Measurements from ENCODE around the gene CDK5RAP3. TPM values are rescaled to one million over a fixed set of nuclear protein-coding genes. Genes with fewer than 3 reads are reported as not detected.
A peak's percentile ranks its signal among the peaks of the same experiment; 100 is the strongest.

CDK5RAP3 gene
- total and polyA plus RNA-seq, 2 of the 13 experiments (the other 11 are each of a cell fraction or from before 2014, with no cell fraction given) = 128 to 154 TPM

- peak; percentile 96 for TF ChIP-seq ZNF678 (CRISPR knock-in tag; IDR thresholded peaks at IDR 0.05)
- peak; percentile 39; the same call in 1 of the 2 replicates for TF ChIP-seq CEBPZ (IDR thresholded peaks at IDR 0.05; ENCODE audit: low read length)
- no peak for TF ChIP-seq SCMH1 (CRISPR knock-in tag; IDR thresholded peaks at IDR 0.05; ENCODE audit: borderline replicate concordance)
- TF ChIP-seq ZNF841 (CRISPR knock-in tag; IDR thresholded peaks at IDR 0.05; ENCODE audit: borderline replicate concordance) = peak; percentile 84; the same call in 1 of the 2 replicates
- peak; percentile 91; the same call in 1 of the 2 replicates for TF ChIP-seq CCDC6 (CRISPR knock-in tag; IDR thresholded peaks at IDR 0.05)
- peak; percentile 96 for TF ChIP-seq ZNF605 (CRISPR knock-in tag; IDR thresholded peaks at IDR 0.05)
- peak; percentile 87 for TF ChIP-seq ZNF580 (CRISPR knock-in tag; IDR thresholded peaks at IDR 0.05; ENCODE audit: borderline replicate concordance, low read depth)
- no peak for TF ChIP-seq PCBP2 (optimal IDR thresholded peaks at IDR 0.05; ENCODE audit: low read depth, low read length, poor library complexity, severe bottlenecking)
- peak; percentile 100 for TF ChIP-seq CTCF (CRISPR knock-in tag; IDR thresholded peaks at IDR 0.05)
- TF ChIP-seq RERE (CRISPR knock-in tag; IDR thresholded peaks at IDR 0.05; ENCODE audit: low read depth) = peak; percentile 32
- peak; percentile 97 for TF ChIP-seq ZNF350 (CRISPR knock-in tag; IDR thresholded peaks at IDR 0.05; ENCODE audit: borderline replicate concordance, low read depth)
- TF ChIP-seq PRDM15 (CRISPR knock-in tag; IDR thresholded peaks at IDR 0.05) = no peak
These were observed at the start of gene CDK5RAP3 (continued) for GRCh38 chr17:47970725-47971499.
